K562 (cell line): ENCODE results near the gene RNF4. TPM values are rescaled to one million over a fixed set of nuclear protein-coding genes. Genes with fewer than 3 reads are reported as not detected.
A peak's percentile ranks its signal among the peaks of the same experiment; 100 is the strongest.

ENCODE experiments used
- CBFB ChIP-seq: sonication (generic); formaldehyde crosslinking; IDR thresholded peaks from 2 replicates; pipeline ENCODE4 v1.4.0; 2020; ENCODE audit warnings: mild to moderate bottlenecking, missing genetic modification reagents
- FOXJ3 ChIP-seq: sonication (generic); formaldehyde crosslinking; IDR thresholded peaks from 2 replicates; pipeline ENCODE4 v1.4.0; 2020; ENCODE audit warnings: mild to moderate bottlenecking, missing genetic modification reagents
- FOXO4 ChIP-seq: fragments of 450-650 bp; formaldehyde crosslinking; IDR thresholded peaks from 2 replicates; pipeline ENCODE4 v1.4.0; 2020; ENCODE audit warnings: mild to moderate bottlenecking, moderate library complexity
- FOXP4 ChIP-seq: sonication (generic); formaldehyde crosslinking; IDR thresholded peaks from 2 replicates; pipeline ENCODE4 v1.8.0; 2022; ENCODE audit warnings: mild to moderate bottlenecking, missing genetic modification reagents, borderline replicate concordance
- HNRNPL ChIP-seq: fragments of 200-400 bp; formaldehyde crosslinking; IDR thresholded peaks from 2 replicates; pipeline ENCODE4 v1.6.1; 2017; ENCODE audit warnings: low read depth, mild to moderate bottlenecking, low read length
- PHF20 ChIP-seq: fragments of 450-650 bp; IDR thresholded peaks from 2 replicates; pipeline ENCODE4 v1.6.1; 2018; ENCODE audit not compliant: partially characterized antibody
- SREBF2 ChIP-seq: sonication (generic); formaldehyde crosslinking; IDR thresholded peaks from 2 replicates; pipeline ENCODE4 v1.4.0; 2020; ENCODE audit warnings: mild to moderate bottlenecking, missing genetic modification reagents
- TBP ChIP-seq: optimal IDR thresholded peaks from 2 replicates; pipeline ENCODE3; 2011; ENCODE audit warnings: low read depth, low read length, improper control_type of control experiment
- ZBTB7A ChIP-seq: IDR thresholded peaks from 2 replicates; pipeline ENCODE4 v1.6.1; 2011; ENCODE audit warnings: low read depth, mild to moderate bottlenecking, low read length, moderate library complexity, borderline replicate concordance; ENCODE audit not compliant: control insufficient read depth
- ZNF23 ChIP-seq: fragments of 250-450 bp; sonication (Bioruptor Pico); IDR thresholded peaks from 2 replicates; pipeline ENCODE4 v1.4.0; 2020; ENCODE audit warnings: mild to moderate bottlenecking
- ZNF239 ChIP-seq: fragments of 250-450 bp; sonication (Bioruptor Pico); IDR thresholded peaks from 2 replicates; pipeline ENCODE4 v1.4.0; 2020; ENCODE audit warnings: mild to moderate bottlenecking
- ZNF24 ChIP-seq: fragments of 450-650 bp; IDR thresholded peaks from 2 replicates; pipeline ENCODE4 v1.6.1; 2016
- ZNF253 ChIP-seq: fragments of 250-450 bp; sonication (Bioruptor Pico); conservative IDR thresholded peaks from 2 replicates; pipeline ENCODE4 v1.6.1; 2021; ENCODE audit warnings: mild to moderate bottlenecking
- polyA plus RNA-seq, 8 experiments: library from polyadenylated mRNA; depleted of rRNA in 4 of 8; stranded (reverse) in 5 of 8; unstranded in 3 of 8; fragments of >200 nt; fragmentation: Nextera tagmentation in 2 of 8; fragmentation: Illumina TruSeq in 1 of 8; extraction: Ambion mirVana in 2 of 8; extraction: Trizol in 1 of 8; gene quantifications; 2 replicates each; pipeline versions ENCODE4 v1.2.1 to v1.2.3, GENCODE V29; 2011 to 2014; ENCODE audit warnings: inconsistent platforms in 1 of 8, missing spikeins in 1 of 8
- total RNA-seq, 7 experiments: library from RNA; depleted of rRNA in 6 of 7; stranded (reverse); fragments of >200 nt in 6 of 7; fragmentation: Illumina TruSeq in 2 of 7; extraction: Trizol in 2 of 7; gene quantifications; 2 replicates each; pipeline versions ENCODE4 v1.2.1 to v1.2.3, GENCODE V29; 2011 to 2021; ENCODE audit warnings: low replicate concordance in 1 of 7
- TF ChIP-seq, protein P1 (sequence below): IDR thresholded peaks from 2 replicates; pipeline ENCODE4 v1.6.1; 2011; ENCODE audit warnings: borderline replicate concordance, low read depth, mild to moderate bottlenecking, moderate library complexity, low read length; ENCODE audit not compliant: insufficient read depth, poor library complexity, severe bottlenecking
- TF ChIP-seq, protein P2 (sequence below): fragments of 450-650 bp; IDR thresholded peaks from 2 replicates; pipeline ENCODE4 v1.6.1; 2017; ENCODE audit warnings: antibody characterized with exemption, mild to moderate bottlenecking

RNF4 gene
- total and polyA plus RNA-seq, 9 of the 15 experiments (the other 6 are each of a cell fraction or from before 2014, with no cell fraction given): 19.2 to 59.3 (median 44.8) TPM

DNA sequence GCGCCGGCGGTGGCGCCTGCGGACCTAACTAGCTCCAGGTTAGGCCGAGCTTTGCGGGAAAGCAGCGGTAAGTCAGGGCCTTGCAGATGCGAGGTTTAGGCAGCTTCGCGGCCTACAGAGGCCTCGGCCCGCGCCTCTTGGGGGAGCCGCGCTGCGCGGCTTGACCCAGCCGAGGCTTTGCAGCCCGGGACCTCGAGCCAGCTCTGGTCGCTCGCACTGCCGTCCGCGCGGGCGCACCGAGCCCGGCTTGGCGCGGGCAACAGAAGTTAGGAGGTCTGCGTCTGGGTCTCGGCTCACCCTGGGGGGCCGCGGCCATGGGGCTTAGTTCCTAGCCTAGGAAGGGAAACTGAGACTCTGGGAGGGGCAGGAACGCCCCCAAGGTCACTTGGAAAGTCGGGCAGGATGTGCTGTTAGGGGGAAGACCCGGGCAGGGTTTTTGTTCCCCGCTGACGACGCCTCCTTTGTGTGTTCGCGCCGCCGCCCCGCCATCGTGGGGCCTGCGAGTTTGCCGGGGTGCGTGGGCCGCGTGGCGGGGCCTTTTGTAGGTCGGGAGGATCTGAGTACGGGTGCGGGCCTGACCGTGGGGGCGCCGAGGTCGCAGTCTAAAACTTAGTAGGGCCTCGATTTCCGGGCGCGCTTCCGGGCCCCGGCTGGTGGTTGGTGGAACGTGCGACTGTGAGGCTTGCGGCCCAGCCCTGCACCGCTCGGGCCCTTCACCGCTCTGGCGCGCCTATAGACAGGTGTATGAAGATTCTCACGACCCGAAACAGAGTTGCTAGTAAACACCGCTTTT is 482 bp downstream of the RNF4 start (continued):
- TF ChIP-seq, protein P1, sequence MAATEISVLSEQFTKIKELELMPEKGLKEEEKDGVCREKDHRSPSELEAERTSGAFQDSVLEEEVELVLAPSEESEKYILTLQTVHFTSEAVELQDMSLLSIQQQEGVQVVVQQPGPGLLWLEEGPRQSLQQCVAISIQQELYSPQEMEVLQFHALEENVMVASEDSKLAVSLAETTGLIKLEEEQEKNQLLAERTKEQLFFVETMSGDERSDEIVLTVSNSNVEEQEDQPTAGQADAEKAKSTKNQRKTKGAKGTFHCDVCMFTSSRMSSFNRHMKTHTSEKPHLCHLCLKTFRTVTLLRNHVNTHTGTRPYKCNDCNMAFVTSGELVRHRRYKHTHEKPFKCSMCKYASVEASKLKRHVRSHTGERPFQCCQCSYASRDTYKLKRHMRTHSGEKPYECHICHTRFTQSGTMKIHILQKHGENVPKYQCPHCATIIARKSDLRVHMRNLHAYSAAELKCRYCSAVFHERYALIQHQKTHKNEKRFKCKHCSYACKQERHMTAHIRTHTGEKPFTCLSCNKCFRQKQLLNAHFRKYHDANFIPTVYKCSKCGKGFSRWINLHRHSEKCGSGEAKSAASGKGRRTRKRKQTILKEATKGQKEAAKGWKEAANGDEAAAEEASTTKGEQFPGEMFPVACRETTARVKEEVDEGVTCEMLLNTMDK: peak; percentile 35
- TF ChIP-seq CBFB: no peak
- no peak for TF ChIP-seq ZNF24
- 0 out of 2 replicates have a peak, but pooled peaks have one; percentile 72 for TF ChIP-seq FOXP4
- TF ChIP-seq ZBTB7A: peak; percentile 49; the same call in 1 of the 2 replicates
- no peak for TF ChIP-seq FOXO4 (CRISPR knock-in tag)
- TF ChIP-seq PHF20: peak; percentile 59
- no peak for TF ChIP-seq HNRNPL
- TF ChIP-seq, protein P2, sequence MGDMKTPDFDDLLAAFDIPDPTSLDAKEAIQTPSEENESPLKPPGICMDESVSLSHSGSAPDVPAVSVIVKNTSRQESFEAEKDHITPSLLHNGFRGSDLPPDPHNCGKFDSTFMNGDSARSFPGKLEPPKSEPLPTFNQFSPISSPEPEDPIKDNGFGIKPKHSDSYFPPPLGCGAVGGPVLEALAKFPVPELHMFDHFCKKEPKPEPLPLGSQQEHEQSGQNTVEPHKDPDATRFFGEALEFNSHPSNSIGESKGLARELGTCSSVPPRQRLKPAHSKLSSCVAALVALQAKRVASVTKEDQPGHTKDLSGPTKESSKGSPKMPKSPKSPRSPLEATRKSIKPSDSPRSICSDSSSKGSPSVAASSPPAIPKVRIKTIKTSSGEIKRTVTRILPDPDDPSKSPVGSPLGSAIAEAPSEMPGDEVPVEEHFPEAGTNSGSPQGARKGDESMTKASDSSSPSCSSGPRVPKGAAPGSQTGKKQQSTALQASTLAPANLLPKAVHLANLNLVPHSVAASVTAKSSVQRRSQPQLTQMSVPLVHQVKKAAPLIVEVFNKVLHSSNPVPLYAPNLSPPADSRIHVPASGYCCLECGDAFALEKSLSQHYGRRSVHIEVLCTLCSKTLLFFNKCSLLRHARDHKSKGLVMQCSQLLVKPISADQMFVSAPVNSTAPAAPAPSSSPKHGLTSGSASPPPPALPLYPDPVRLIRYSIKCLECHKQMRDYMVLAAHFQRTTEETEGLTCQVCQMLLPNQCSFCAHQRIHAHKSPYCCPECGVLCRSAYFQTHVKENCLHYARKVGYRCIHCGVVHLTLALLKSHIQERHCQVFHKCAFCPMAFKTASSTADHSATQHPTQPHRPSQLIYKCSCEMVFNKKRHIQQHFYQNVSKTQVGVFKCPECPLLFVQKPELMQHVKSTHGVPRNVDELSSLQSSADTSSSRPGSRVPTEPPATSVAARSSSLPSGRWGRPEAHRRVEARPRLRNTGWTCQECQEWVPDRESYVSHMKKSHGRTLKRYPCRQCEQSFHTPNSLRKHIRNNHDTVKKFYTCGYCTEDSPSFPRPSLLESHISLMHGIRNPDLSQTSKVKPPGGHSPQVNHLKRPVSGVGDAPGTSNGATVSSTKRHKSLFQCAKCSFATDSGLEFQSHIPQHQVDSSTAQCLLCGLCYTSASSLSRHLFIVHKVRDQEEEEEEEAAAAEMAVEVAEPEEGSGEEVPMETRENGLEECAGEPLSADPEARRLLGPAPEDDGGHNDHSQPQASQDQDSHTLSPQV: peak; percentile 26; the same call in 1 of the 2 replicates
- TF ChIP-seq ZNF239: no peak
- TF ChIP-seq ZNF23 (CRISPR knock-in tag): no peak
- TF ChIP-seq ZNF253: no peak
- peak; percentile 20 for TF ChIP-seq TBP
- no peak for TF ChIP-seq FOXJ3 (CRISPR knock-in tag)
- no peak for TF ChIP-seq SREBF2 (CRISPR knock-in tag)
